M059J (cell line): ENCODE results near the gene SIRPD. TPM values are rescaled to one million over a fixed set of nuclear protein-coding genes. Genes with fewer than 3 reads are reported as not detected.

Experiments
- DNase-seq: peaks from one replicate; pipeline ENCODE4 v3.0.0-alpha.2; 2012; ENCODE audit warnings: low read depth
- total RNA-seq: library from RNA; depleted of rRNA; stranded (reverse); fragments of >200 nt; shearing (Covaris generic); gene quantifications from 2 replicates; pipeline ENCODE4 v1.2.3, GENCODE V29; 2014; rRNA removed

Gene SIRPD
- total RNA-seq, 1 experiment from 2014 or later, result not detected

GRCh38 chr20:1494436-1494835, 63.1 kb downstream of the SIRPD start:
- DNase-seq, result no peak

GRCh38 chr20:1493536-1493935, 64.0 kb downstream of the SIRPD start:
- DNase-seq, result no peak

- no peak for DNase-seq
Observed at GRCh38 chr20:1491860-1492642, 65.5 kb downstream of the SIRPD start.

DNA sequence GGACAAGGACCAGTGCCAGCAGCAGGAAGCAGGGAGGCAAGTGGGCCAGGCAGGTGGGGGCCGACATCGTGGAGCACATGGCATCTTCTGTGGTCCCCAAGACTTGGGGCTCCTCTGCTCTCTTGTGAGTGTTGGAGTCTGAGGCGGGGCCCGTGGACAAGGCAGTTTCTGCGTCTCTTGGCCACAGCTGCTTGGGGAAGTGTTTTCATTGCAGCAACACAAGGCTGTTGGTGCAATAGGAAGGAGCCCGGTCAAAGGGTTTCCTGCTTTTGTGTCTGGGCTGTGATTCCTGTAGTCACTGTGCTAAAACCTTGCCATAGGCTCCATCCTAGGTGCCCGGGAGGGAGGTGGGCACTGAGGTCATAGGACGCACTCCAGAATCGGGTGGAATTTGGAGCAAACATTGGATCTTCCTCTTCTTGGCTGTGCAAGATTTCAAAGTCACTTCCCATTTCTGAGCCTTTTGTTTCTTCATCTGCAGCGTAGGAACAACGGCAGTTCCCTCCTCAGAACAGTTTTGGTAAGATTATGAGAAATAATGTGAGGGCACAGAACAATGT, 66.1 kb downstream of the SIRPD start, which contains the start of gene SIRPB2:
SIRPB2 (minus strand) TSS at position 140 of the 560 bp plus-strand sequence; CDS start at position 79, 61 bp downstream.
- DNase-seq, result no peak

DNA sequence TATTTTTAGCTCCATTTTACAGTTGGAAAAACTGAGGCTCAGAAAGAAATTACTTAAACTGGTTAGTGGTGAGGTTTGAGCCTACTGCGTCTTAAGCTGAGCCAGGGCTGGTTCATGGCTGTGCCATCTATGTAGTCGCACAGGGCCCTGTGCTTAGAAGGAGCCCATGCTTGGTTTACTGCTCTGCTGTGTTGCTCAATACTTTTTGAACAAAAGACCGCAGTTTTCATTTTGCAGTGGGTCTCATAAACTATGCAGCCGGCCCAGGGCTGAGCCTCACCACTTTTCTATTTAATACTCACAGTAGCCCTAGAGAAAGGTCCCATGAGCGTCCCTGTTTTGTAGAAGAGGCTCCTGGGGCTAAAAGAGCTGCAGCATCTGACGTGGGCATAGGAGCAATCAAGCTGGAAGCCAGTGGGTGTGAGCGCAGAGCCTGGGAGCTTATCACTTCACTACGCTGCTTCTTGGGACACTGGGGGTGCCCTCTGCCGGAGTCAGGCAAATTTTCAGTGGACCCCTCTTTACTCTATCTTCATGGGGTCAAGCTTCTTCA, 66.8 kb downstream of the SIRPD start:
- DNase-seq, result no peak

- DNase-seq, result peak; percentile 50
Observed at GRCh38 chr20:1489764-1490436, 67.6 kb downstream of the SIRPD start.

DNA sequence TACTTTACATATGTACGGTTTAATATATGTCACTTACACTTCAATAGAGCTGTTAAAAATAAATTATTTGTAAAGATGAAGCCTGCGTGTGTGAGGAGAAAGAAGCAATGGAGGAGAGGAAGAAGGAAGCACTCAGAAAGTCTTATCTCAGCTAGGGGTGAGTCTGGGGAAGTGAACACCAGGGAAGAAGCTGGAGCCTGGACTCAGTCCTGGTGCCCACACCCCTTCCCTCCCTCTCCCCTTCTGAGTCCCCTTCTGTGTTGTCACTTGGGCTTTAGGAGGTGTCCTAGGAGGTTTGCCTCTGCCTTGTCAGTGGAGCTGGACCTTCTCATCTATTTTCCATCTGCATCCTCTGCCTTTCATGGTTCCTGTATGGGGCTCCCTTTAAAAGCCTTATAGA, 68.2 kb downstream of the SIRPD start:
- DNase-seq, result no peak

DNA sequence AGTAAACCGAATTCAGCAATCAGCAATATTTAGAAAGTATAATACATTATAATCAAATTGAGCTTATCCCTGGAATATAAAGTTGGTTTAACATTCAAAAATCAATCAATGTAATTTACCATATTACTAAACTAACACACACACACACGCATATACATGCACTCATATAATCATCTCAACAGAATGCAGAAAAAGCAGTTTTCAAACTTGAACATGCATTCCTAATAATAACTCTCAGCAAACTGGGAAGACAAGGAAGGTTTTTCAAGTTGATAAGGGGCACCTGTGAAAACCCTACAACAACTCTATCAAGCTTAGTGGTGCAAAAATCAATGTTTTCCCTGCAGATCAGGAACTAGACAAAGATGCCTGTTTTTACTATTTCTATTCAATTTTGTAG, 70.9 kb downstream of the SIRPD start:
- DNase-seq, result no peak

DNA sequence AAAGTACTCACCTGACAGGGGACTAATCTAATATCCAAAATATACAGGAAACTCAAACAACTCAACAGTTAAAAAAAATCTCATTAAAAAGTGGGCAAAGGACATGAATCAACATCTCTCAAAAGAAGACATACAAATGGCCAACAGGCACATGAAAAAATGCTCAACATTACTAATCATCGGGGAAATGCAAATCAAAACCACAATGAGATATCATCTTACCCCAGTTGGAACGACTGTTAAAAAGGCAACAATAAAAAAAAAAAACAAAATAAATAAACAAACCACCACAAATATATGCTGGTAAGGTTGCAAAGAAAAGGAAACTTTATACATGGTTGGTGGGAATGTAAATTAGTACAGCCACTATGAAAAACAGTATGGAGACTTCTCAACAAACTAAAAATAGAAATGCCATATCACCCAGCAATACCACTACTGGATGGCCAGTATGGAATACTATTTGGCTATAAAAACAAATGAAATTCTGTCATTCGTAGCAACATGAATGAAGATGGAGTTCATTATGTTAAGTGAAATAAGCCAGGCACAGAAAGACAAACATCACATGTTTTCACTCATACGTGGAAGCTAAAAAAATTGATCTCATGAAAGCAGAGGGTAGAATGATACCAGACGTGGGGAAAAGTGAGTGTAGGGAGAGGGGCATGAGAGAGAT, 72.9 kb downstream of the SIRPD start:
- peak; percentile 91 for DNase-seq

Other genes starting within 250 kb of the SIRPD start
- 3.4 and 3.7 TPM in 2 replicates for gene SDCBP2, start 228.6 kb downstream of the SIRPD start, total RNA-seq
- gene FKBP1A, start 164.7 kb downstream of the SIRPD start, total RNA-seq, result 387 and 462 TPM in 2 replicates
- gene NSFL1C, start 90.9 kb downstream of the SIRPD start, total RNA-seq, result 69.2 and 85.5 TPM in 2 replicates
- 0.07 TPM in 1 of 2 replicates, not detected in the other for gene SIRPB2, start 66.3 kb downstream of the SIRPD start, total RNA-seq
- 4.2 and 6.8 TPM in 2 replicates for gene SIRPB1, start 62.3 kb upstream of the SIRPD start, total RNA-seq
- gene SIRPG, start 100.1 kb upstream of the SIRPD start, total RNA-seq, result 0.89 TPM in 1 of 2 replicates, not detected in the other